HepG2 (cell line): ENCODE results near the gene MCRS1. TPM values are rescaled to one million over a fixed set of nuclear protein-coding genes. Genes with fewer than 3 reads are reported as not detected.

Experiments
- AHDC1 ChIP-seq: sonication (generic); formaldehyde crosslinking; IDR thresholded peaks from 2 replicates; pipeline ENCODE4 v1.5.1; 2020; ENCODE audit warnings: mild to moderate bottlenecking, missing genetic modification reagents, borderline replicate concordance
- ARID2 ChIP-seq: sonication (generic); formaldehyde crosslinking; IDR thresholded peaks from 2 replicates; pipeline ENCODE4 v1.8.1; 2022; ENCODE audit warnings: mild to moderate bottlenecking, missing genetic modification reagents, borderline replicate concordance
- ETV6 ChIP-seq: sonication (generic); formaldehyde crosslinking; conservative IDR thresholded peaks from 2 replicates; pipeline ENCODE4 v1.4.0; 2020; ENCODE audit warnings: missing genetic modification reagents
- HHEX ChIP-seq: IDR thresholded peaks from 2 replicates; pipeline ENCODE4 v1.6.1; 2016; ENCODE audit warnings: control low read depth
- KLF16 ChIP-seq, 2 experiments: sonication (generic) in 1 of 2; formaldehyde crosslinking in 1 of 2; IDR thresholded peaks; 2 replicates each; pipeline versions ENCODE4 v1.6.1 to v1.8.0; 2016 to 2023; ENCODE audit warnings: missing genetic modification reagents in 2 of 2, missing compliant biosample characterization in 1 of 2
- RAD51 ChIP-seq: fragments of 450-650 bp; IDR thresholded peaks from 2 replicates; pipeline ENCODE4 v1.6.1; 2016; ENCODE audit warnings: borderline replicate concordance
- RERE ChIP-seq: IDR thresholded peaks from 2 replicates; pipeline ENCODE4 v1.6.1; 2016; ENCODE audit warnings: low read depth, missing genetic modification reagents, missing compliant biosample characterization
- SMYD3 ChIP-seq: sonication (generic); formaldehyde crosslinking; IDR thresholded peaks from 2 replicates; pipeline ENCODE4 v1.8.1; 2023; ENCODE audit warnings: mild to moderate bottlenecking, missing genetic modification reagents
- ZBTB7B ChIP-seq: sonication (generic); formaldehyde crosslinking; IDR thresholded peaks from 2 replicates; pipeline ENCODE4 v1.4.0; 2020; ENCODE audit warnings: missing genetic modification reagents
- ZNF451 ChIP-seq: sonication (generic); formaldehyde crosslinking; IDR thresholded peaks from 2 replicates; pipeline ENCODE4 v1.5.0; 2020; ENCODE audit warnings: mild to moderate bottlenecking, missing genetic modification reagents
- ZNF747 ChIP-seq: sonication (generic); formaldehyde crosslinking; IDR thresholded peaks from 2 replicates; pipeline ENCODE4 v1.8.1; 2023; ENCODE audit warnings: missing genetic modification reagents, mild to moderate bottlenecking, borderline replicate concordance
- polyA plus RNA-seq, 8 experiments: library from polyadenylated mRNA; depleted of rRNA in 3 of 8; stranded (reverse) in 7 of 8; unstranded in 1 of 8; fragments of >200 nt; fragmentation: Illumina TruSeq in 4 of 8; extraction: Trizol in 4 of 8; gene quantifications; 2 replicates each; pipeline versions ENCODE4 v1.2.1 to v1.2.3, GENCODE V29; 2011 to 2016; ENCODE audit warnings: low read depth in 4 of 8, missing spikeins in 1 of 8, mixed read lengths in 1 of 8; ENCODE audit not compliant: insufficient read depth in 1 of 8
- total RNA-seq, 5 experiments: library from RNA; depleted of rRNA; stranded (reverse); fragments of >200 nt; fragmentation: Illumina TruSeq; extraction: Trizol; gene quantifications; 2 replicates each; pipeline ENCODE4 v1.2.3, GENCODE V29; 2016; ENCODE audit warnings: low read depth in 1 of 5
- TF ChIP-seq, protein P1 (sequence below): sonication (generic); formaldehyde crosslinking; IDR thresholded peaks from 2 replicates; pipeline ENCODE4 v1.4.0; 2020; ENCODE audit warnings: missing genetic modification reagents
- TF ChIP-seq, protein P2 (sequence below): sonication (generic); formaldehyde crosslinking; IDR thresholded peaks from 2 replicates; pipeline ENCODE4 v1.8.1; 2023; ENCODE audit warnings: missing genetic modification reagents, inconsistent platforms, borderline replicate concordance

The MCRS1 gene
- total and polyA plus RNA-seq, 2 of the 13 experiments (the other 11 are each of a cell fraction or from before 2014, with no cell fraction given) = 51.0 to 66.3 TPM

- no peak for TF ChIP-seq AHDC1 (CRISPR knock-in tag)
- TF ChIP-seq, protein P1, sequence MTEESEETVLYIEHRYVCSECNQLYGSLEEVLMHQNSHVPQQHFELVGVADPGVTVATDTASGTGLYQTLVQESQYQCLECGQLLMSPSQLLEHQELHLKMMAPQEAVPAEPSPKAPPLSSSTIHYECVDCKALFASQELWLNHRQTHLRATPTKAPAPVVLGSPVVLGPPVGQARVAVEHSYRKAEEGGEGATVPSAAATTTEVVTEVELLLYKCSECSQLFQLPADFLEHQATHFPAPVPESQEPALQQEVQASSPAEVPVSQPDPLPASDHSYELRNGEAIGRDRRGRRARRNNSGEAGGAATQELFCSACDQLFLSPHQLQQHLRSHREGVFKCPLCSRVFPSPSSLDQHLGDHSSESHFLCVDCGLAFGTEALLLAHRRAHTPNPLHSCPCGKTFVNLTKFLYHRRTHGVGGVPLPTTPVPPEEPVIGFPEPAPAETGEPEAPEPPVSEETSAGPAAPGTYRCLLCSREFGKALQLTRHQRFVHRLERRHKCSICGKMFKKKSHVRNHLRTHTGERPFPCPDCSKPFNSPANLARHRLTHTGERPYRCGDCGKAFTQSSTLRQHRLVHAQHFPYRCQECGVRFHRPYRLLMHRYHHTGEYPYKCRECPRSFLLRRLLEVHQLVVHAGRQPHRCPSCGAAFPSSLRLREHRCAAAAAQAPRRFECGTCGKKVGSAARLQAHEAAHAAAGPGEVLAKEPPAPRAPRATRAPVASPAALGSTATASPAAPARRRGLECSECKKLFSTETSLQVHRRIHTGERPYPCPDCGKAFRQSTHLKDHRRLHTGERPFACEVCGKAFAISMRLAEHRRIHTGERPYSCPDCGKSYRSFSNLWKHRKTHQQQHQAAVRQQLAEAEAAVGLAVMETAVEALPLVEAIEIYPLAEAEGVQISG (CRISPR knock-in tag) = peak; percentile 91
- TF ChIP-seq ZNF451 (CRISPR knock-in tag) = no peak
- TF ChIP-seq SMYD3 (CRISPR knock-in tag) = no peak
- TF ChIP-seq KLF16 (CRISPR knock-in tag; IDR thresholded peaks at IDR 0.05) = peak in 1 of 2 experiments; percentile 89; a peak in 2 of 4 replicates
- TF ChIP-seq HHEX = no peak
- no peak for TF ChIP-seq RAD51
- TF ChIP-seq, protein P2, sequence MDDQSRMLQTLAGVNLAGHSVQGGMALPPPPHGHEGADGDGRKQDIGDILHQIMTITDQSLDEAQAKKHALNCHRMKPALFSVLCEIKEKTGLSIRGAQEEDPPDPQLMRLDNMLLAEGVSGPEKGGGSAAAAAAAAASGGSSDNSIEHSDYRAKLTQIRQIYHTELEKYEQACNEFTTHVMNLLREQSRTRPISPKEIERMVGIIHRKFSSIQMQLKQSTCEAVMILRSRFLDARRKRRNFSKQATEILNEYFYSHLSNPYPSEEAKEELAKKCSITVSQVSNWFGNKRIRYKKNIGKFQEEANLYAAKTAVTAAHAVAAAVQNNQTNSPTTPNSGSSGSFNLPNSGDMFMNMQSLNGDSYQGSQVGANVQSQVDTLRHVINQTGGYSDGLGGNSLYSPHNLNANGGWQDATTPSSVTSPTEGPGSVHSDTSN (CRISPR knock-in tag) = 0 out of 2 replicates have a peak, but pooled peaks have one; percentile 36
- TF ChIP-seq ZBTB7B (CRISPR knock-in tag) = no peak
- no peak for TF ChIP-seq RERE (CRISPR knock-in tag)
- TF ChIP-seq ARID2 (CRISPR knock-in tag) = no peak
- TF ChIP-seq ETV6 (CRISPR knock-in tag) = no peak
- peak; percentile 70; the same call in 1 of the 2 replicates for TF ChIP-seq ZNF747 (CRISPR knock-in tag)
Observed at GRCh38 chr12:49567611-49568441, at the start of gene MCRS1 (continued).
